Measurements from ENCODE around the gene ABO.
A peak's percentile ranks its signal among the peaks of the same experiment; 100 is the strongest.

The ABO gene

GRCh38 chr9:133242241-133242640 lies 32.8 kb downstream of the ABO start:
- H3K4me1 ChIP-seq (ENCODE audit: control insufficient read depth, low read length): peaks cover 7% of the 10 kb centered on the region
- H3K27me3 ChIP-seq (ENCODE audit: control insufficient read depth, low read length): no peaks in the 10 kb centered on the region; the same call in 1 of the 2 replicates
- TF ChIP-seq EZH2phosphoT487 (IDR thresholded peaks at IDR 0.05; ENCODE audit: borderline replicate concordance, low read length): no peak
- TF ChIP-seq CTCF (IDR thresholded peaks at IDR 0.05; ENCODE audit: low read depth, low read length, poor library complexity, severe bottlenecking): no peak
- no peaks in the 10 kb centered on the region for H3K36me3 ChIP-seq (ENCODE audit: control insufficient read depth, low read length)
- H3K4me2 ChIP-seq (ENCODE audit: low read length): no peak overlapping the region
- H4K20me1 ChIP-seq (ENCODE audit: control insufficient read depth, insufficient read depth, low read depth, low read length): no peaks in the 10 kb centered on the region
- H3K27ac ChIP-seq (ENCODE audit: low read depth, low read length): no peak overlapping the region
- no peaks in the 10 kb centered on the region for H3F3A ChIP-seq (ENCODE audit: control insufficient read depth, insufficient read depth)
- no peaks in the 10 kb centered on the region for H3K9me2 ChIP-seq (replicated peaks; ENCODE audit: control insufficient read depth, low read length)
- no peaks in the 10 kb centered on the region for H3K79me2 ChIP-seq (ENCODE audit: control insufficient read depth, low read length)
- H3K9me3 ChIP-seq (ENCODE audit: control insufficient read depth, insufficient read depth, low read length): no peaks in the 10 kb centered on the region
- no peak overlapping the region for H3K4me3 ChIP-seq (ENCODE audit: low read length)

- no peaks in the 10 kb centered on the region for H3K27me3 ChIP-seq (ENCODE audit: control insufficient read depth, low read length)
- H3K36me3 ChIP-seq (ENCODE audit: control insufficient read depth, low read length): no peaks in the 10 kb centered on the region
- no peak overlapping the region for H3K27ac ChIP-seq (ENCODE audit: low read depth, low read length)
- H3K9me3 ChIP-seq (ENCODE audit: control insufficient read depth, insufficient read depth, low read length): no peaks in the 10 kb centered on the region
- TF ChIP-seq EZH2phosphoT487 (IDR thresholded peaks at IDR 0.05; ENCODE audit: borderline replicate concordance, low read length) (no peak), CTCF (IDR thresholded peaks at IDR 0.05; ENCODE audit: low read depth, low read length, poor library complexity, severe bottlenecking) (no peak)
- peaks cover 7% of the 10 kb centered on the region for H3K4me1 ChIP-seq (ENCODE audit: control insufficient read depth, low read length)
- H3K4me3 ChIP-seq (ENCODE audit: low read length): no peak overlapping the region
- H4K20me1 ChIP-seq (ENCODE audit: control insufficient read depth, insufficient read depth, low read depth, low read length): no peaks in the 10 kb centered on the region
- no peaks in the 10 kb centered on the region for H3K9me2 ChIP-seq (replicated peaks; ENCODE audit: control insufficient read depth, low read length)
- no peaks in the 10 kb centered on the region for H3F3A ChIP-seq (ENCODE audit: control insufficient read depth, insufficient read depth)
- no peak overlapping the region for H3K4me2 ChIP-seq (ENCODE audit: low read length)
- H3K79me2 ChIP-seq (ENCODE audit: control insufficient read depth, low read length): no peaks in the 10 kb centered on the region
Measured at GRCh38 chr9:133239533-133240090, 35.4 kb downstream of the ABO start.

- no peaks in the 10 kb centered on the region for H3F3A ChIP-seq (ENCODE audit: control insufficient read depth, insufficient read depth)
- peak overlapping the region; percentile 50 for H3K4me3 ChIP-seq (ENCODE audit: low read length)
- peaks cover 7% of the 10 kb centered on the region for H3K4me1 ChIP-seq (ENCODE audit: control insufficient read depth, low read length)
- H3K79me2 ChIP-seq (ENCODE audit: control insufficient read depth, low read length): no peaks in the 10 kb centered on the region
- H3K36me3 ChIP-seq (ENCODE audit: control insufficient read depth, low read length): no peaks in the 10 kb centered on the region
- no peaks in the 10 kb centered on the region for H3K9me2 ChIP-seq (replicated peaks; ENCODE audit: control insufficient read depth, low read length)
- peak overlapping the region; percentile 68 for H3K4me2 ChIP-seq (ENCODE audit: low read length)
- no peak overlapping the region for H3K27ac ChIP-seq (ENCODE audit: low read depth, low read length)
- no peaks in the 10 kb centered on the region for H4K20me1 ChIP-seq (ENCODE audit: control insufficient read depth, insufficient read depth, low read depth, low read length)
- H3K9me3 ChIP-seq (ENCODE audit: control insufficient read depth, insufficient read depth, low read length): no peaks in the 10 kb centered on the region
- H3K27me3 ChIP-seq (ENCODE audit: control insufficient read depth, low read length): no peaks in the 10 kb centered on the region
- no peak for TF ChIP-seq EZH2phosphoT487 (IDR thresholded peaks at IDR 0.05; ENCODE audit: borderline replicate concordance, low read length)
- TF ChIP-seq CTCF (IDR thresholded peaks at IDR 0.05; ENCODE audit: low read depth, low read length, poor library complexity, severe bottlenecking): peak; percentile 88
Measured at GRCh38 chr9:133238851-133239532, 36.0 kb downstream of the ABO start.

All from DOHH2 (cell line).